ENCODE data around the gene PTH.

The PTH gene

DNA sequence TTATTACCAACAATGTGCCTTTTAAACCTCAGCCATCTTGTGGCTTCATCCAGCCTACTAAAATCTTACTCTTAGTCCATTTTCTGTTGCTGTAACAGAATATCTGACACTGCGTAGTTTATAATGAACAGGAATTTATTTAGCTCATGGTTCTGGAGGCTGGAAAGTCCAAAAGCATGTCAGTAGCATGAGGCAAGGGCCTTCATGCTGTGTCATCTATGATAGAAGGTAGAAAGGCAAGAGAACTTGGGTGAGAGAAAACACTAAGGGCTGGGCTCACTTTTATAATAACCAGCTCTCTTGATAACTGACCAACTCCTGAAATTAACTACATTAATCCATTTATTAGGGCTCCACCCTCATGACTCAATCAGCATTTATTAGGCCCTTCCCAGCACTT is 46.3 kb downstream of the PTH start:
- no peak for DNase-seq (ENCODE audit: low read depth)

DNA sequence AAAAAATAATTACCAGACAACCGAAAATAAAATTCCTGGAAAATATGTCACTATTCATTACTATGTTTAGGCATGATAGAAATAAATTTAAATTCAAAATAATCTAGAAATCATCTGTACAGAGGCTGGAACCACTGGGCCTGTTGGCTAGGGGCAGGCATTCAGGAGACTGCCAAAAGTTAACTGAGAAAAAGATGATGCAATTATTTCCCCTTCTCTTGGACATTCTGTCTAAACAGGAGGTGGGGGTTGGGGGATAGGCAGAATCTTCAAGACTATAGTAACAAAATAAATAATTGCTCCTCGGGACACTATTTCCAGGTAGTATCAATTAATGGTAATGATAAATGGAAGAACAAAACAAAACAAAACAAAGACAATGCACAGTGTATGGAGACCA is 46.9 kb downstream of the PTH start:
- peak; percentile 80 for DNase-seq (ENCODE audit: low read depth)

DNA sequence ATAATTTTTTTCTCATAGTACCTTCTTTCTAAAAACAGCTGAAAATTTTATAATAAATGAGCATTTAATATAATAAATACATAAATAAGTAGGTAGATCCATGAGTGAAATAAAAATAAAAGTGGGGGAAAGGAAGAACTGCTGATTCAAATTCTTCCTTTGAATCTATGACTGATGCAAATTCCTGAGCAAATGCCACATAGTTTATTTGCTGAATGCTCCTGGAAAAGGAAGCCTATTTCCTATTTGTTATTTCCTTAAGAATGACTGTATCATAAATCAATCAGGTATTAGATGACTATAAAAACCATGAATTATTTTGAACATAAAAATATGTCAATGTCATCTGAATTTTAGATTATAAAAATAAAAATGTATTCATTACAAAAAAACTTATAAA is 49.4 kb downstream of the PTH start:
- peak; percentile 58 for DNase-seq (ENCODE audit: low read depth)

DNA sequence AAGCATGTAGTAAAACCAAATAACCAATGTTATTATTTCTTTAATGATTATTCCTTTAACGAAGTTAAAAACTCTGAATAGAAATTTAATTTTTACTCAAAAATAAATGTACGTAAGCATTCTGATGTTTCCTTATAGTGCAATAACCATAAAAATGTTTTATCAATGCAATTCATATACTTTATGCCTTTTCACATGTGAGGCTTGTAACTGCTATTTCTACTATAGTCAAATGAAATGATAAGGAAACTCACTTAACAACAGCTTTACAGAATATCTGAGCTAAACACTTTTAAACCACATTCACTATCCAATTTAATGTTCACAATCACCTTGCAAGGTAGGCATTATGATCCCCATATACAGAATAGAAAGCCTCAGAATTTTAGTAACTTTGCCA is 50.2 kb downstream of the PTH start:
- DNase-seq (ENCODE audit: low read depth) = no peak

Data from iris pigment epithelial cell (primary cell).